Neuronal stem cell (in vitro differentiated cells): Measurements from ENCODE around the gene BOC.
A peak's percentile ranks its signal among the peaks of the same experiment; 100 is the strongest.

Source experiments
- DNase-seq: peaks from one replicate; pipeline ENCODE4 v3.0.0-alpha.2; 2013; ENCODE audit warnings: low spot score
- H2AFZ ChIP-seq: one replicate; pipeline ENCODE4 v1.6.1; 2013; ENCODE audit warnings: mild to moderate bottlenecking, low read length, inconsistent platforms
- H2AK5ac ChIP-seq: 2 replicates; pipeline ENCODE4 v1.6.1; 2013; ENCODE audit warnings: low read depth, mild to moderate bottlenecking, inconsistent platforms, low read length, moderate library complexity, mixed read lengths
- H2BK120ac ChIP-seq: 2 replicates; pipeline ENCODE4 v1.6.1; 2013; ENCODE audit warnings: low read depth, mild to moderate bottlenecking, inconsistent platforms, low read length, moderate library complexity, mixed read lengths
- H2BK12ac ChIP-seq: one replicate; pipeline ENCODE4 v1.6.1; 2013; ENCODE audit warnings: low read length, inconsistent platforms
- H2BK15ac ChIP-seq: 2 replicates; pipeline ENCODE4 v1.6.1; 2013; ENCODE audit warnings: mild to moderate bottlenecking, low read length, inconsistent platforms, mixed read lengths
- H2BK5ac ChIP-seq: one replicate; pipeline ENCODE4 v1.6.1; 2013; ENCODE audit warnings: inconsistent platforms, mild to moderate bottlenecking, low read length, moderate library complexity
- H3K14ac ChIP-seq: one replicate; pipeline ENCODE4 v1.6.1; 2013; ENCODE audit warnings: low read length, inconsistent platforms
- H3K18ac ChIP-seq: 2 replicates; pipeline ENCODE4 v1.6.1; 2013; ENCODE audit warnings: low read length, inconsistent platforms
- H3K23ac ChIP-seq: 2 replicates; pipeline ENCODE4 v1.6.1; 2013; ENCODE audit warnings: low read depth, mild to moderate bottlenecking, mixed read lengths, low read length, inconsistent platforms; ENCODE audit not compliant: poor library complexity
- H3K27ac ChIP-seq: replicated peaks from 3 replicates; pipeline ENCODE4 v1.5.1; 2013; ENCODE audit warnings: low read length, inconsistent platforms
- H3K27me3 ChIP-seq, 3 experiments: 2 replicates each; pipeline ENCODE4 v1.6.1; 2013; ENCODE audit warnings: low read length in 3 of 3, mild to moderate bottlenecking in 2 of 3, inconsistent platforms in 1 of 3, low read depth in 1 of 3, mixed read lengths in 1 of 3, moderate library complexity in 1 of 3; ENCODE audit not compliant: control insufficient read depth in 3 of 3, insufficient read depth in 3 of 3
- H3K36me3 ChIP-seq, 2 donors: replicated peaks in 1 of 2; 2 replicates each; pipeline ENCODE4 v1.6.1; 2013; ENCODE audit warnings: low read length in 2 of 2; ENCODE audit not compliant: control insufficient read depth in 2 of 2, insufficient read depth in 2 of 2
- H3K4ac ChIP-seq: 2 replicates; pipeline ENCODE4 v1.6.1; 2013; ENCODE audit warnings: inconsistent platforms, mild to moderate bottlenecking, low read length, moderate library complexity
- H3K4me1 ChIP-seq, 2 donors: 1 replicate in 1 of 2; 2 replicates in 1 of 2; pipeline ENCODE4 v1.6.1; 2013; ENCODE audit warnings: low read length in 2 of 2, low read depth in 1 of 2; ENCODE audit not compliant: control insufficient read depth in 2 of 2, insufficient read depth in 1 of 2
- H3K4me2 ChIP-seq: one replicate; pipeline ENCODE4 v1.6.1; 2013; ENCODE audit warnings: mild to moderate bottlenecking, low read length, inconsistent platforms; ENCODE audit not compliant: insufficient read depth, poor library complexity, severe bottlenecking
- H3K4me3 ChIP-seq, 2 donors: 2 replicates each; pipeline ENCODE4 v1.5.1; 2013; ENCODE audit warnings: low read length in 2 of 2, mild to moderate bottlenecking in 2 of 2, inconsistent platforms in 1 of 2, moderate library complexity in 1 of 2
- H3K79me1 ChIP-seq: one replicate; pipeline ENCODE4 v1.6.1; 2013; ENCODE audit warnings: low read depth, mild to moderate bottlenecking, inconsistent platforms, low read length, moderate library complexity
- H3K9ac ChIP-seq: one replicate; pipeline ENCODE4 v1.6.1; 2013; ENCODE audit warnings: mild to moderate bottlenecking, low read depth, low read length, inconsistent platforms; ENCODE audit not compliant: poor library complexity
- H3K9me3 ChIP-seq, 2 donors: replicated peaks in 1 of 2; 2 replicates each; pipeline versions ENCODE3 to v1.6.1; 2013; ENCODE audit warnings: low read length in 2 of 2, mild to moderate bottlenecking in 2 of 2, inconsistent platforms in 1 of 2, low read depth in 1 of 2, mixed read lengths in 1 of 2, moderate library complexity in 1 of 2; ENCODE audit not compliant: control insufficient read depth in 2 of 2, insufficient read depth in 1 of 2
- H4K8ac ChIP-seq: one replicate; pipeline ENCODE4 v1.6.1; 2013; ENCODE audit warnings: low read depth, mild to moderate bottlenecking, inconsistent platforms, low read length, moderate library complexity
- H4K91ac ChIP-seq: one replicate; pipeline ENCODE4 v1.6.1; 2013; ENCODE audit warnings: low read length, low read depth, mild to moderate bottlenecking, inconsistent platforms; ENCODE audit not compliant: poor library complexity
- WGBS, 2 donors: extraction: QIAGEN DNeasy Blood & Tissue Kit; methylation state at CpG; one replicate each; pipeline ENCODE4 v1.1.7; 2013; ENCODE audit warnings: missing lambda C conversion rate in 2 of 2, mixed read lengths in 1 of 2; ENCODE audit not compliant: insufficient read length in 2 of 2, insufficient replicate concordance in 1 of 2; ENCODE audit errors: extremely low coverage in 2 of 2; 5-methylcytosine and 5-hydroxymethylcytosine counted together

The BOC gene

DNA sequence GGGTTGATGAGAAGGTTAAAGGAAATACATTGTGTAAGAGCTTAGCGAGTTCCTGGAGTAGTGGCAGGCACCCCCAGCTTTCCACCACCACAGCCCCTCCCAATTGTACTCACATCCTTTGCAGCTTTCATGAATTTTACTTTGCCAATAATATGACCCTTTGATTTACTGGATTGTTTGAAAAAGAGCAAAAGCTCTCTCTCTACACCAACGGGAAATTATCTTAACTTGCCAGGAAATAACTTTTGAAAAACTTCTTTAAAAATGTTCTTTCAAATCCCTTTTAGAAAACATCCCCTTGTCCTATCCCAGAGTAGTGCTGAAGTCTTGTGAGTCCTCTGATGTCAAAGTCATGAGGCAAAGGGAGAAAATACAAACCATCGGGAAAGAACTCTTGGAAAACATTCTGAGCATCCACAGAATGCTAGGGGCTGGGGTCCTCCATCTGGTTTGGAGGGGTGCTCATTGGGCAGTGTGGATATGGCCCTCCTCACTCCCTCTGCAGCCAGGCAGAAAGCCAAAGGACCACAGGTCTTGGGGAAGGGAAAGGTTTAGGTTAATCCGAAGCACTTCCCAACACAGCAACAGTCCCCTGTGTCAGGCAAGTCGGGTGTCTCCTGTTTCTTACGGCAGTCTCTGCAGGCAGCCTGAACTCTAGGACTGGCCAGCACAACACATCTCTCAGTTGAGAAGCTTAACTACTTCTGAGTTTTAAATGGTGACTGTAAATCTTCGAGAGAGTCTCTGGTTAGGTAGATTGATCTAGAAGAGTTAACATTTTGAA lies 36.5 kb downstream of the BOC start:
- H3K14ac ChIP-seq, result no peak overlapping the region
- no peak overlapping the region for H2AK5ac ChIP-seq
- H2BK12ac ChIP-seq, result no peak overlapping the region
- H3K9me3 ChIP-seq, result peaks cover 0 to 2% of the 10 kb centered on the region in 2 donors
- H3K27ac ChIP-seq, result no peak overlapping the region
- H4K91ac ChIP-seq, result no peak overlapping the region
- H3K23ac ChIP-seq, result no peak overlapping the region
- DNase-seq, result no peak
- H3K4me1 ChIP-seq, result peaks cover 26 to 31% of the 10 kb centered on the region in 2 donors
- H2BK15ac ChIP-seq, result no peak overlapping the region
- peaks cover 2% of the 10 kb centered on the region for H3K79me1 ChIP-seq
- no peak overlapping the region for H3K18ac ChIP-seq
- no peak overlapping the region for H4K8ac ChIP-seq
- no peak overlapping the region for H3K4ac ChIP-seq
- peaks cover 31 to 74% of the 10 kb centered on the region in 2 donors for H3K36me3 ChIP-seq
- no peak overlapping the region for H2BK5ac ChIP-seq
- no peak overlapping the region for H3K9ac ChIP-seq
- no CpG with 5 or more reads among the region's 7 CpGs for WGBS, 2 donors
- H2BK120ac ChIP-seq, result no peak overlapping the region
- no peak overlapping the region for H3K4me2 ChIP-seq
- no peak overlapping the region for H2AFZ ChIP-seq
- H3K4me3 ChIP-seq, result no peak overlapping the region
- no peaks in the 10 kb centered on the region for H3K27me3 ChIP-seq

DNA sequence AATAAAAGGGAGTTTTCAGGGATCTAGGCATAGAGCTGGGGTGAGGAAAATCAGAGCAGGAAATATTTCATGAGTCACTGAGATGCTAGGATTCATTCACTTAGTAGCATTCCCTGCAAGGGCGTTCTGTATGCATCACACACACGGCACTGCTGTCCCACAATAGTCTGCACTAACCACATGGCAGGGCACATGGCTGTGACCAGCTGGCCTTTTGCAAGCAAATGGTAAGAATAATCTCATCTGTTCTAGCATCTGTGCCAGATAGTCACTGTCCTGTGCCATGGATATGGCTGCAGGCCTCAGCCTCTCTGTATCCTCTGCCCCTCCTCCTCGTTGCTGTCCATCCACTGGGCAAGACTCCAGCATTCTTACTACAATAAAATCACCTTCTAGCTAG lies 37.8 kb downstream of the BOC start:
- H2BK12ac ChIP-seq, result no peak overlapping the region
- no peak overlapping the region for H4K91ac ChIP-seq
- peaks cover 2% of the 10 kb centered on the region for H3K79me1 ChIP-seq
- no peak overlapping the region for H2AFZ ChIP-seq
- no peak overlapping the region for H3K18ac ChIP-seq
- H3K4me1 ChIP-seq, result peaks cover 25 to 33% of the 10 kb centered on the region in 2 donors
- H2AK5ac ChIP-seq, result no peak overlapping the region
- no peak overlapping the region for H3K23ac ChIP-seq
- H3K27me3 ChIP-seq, result no peaks in the 10 kb centered on the region
- no CpG with 5 or more reads among the region's 3 CpGs for WGBS, 2 donors
- H3K4ac ChIP-seq, result no peak overlapping the region
- no peak overlapping the region for H2BK15ac ChIP-seq
- H2BK120ac ChIP-seq, result no peak overlapping the region
- H3K4me3 ChIP-seq, result no peak overlapping the region
- DNase-seq, result no peak
- no peak overlapping the region for H3K27ac ChIP-seq
- H3K4me2 ChIP-seq, result no peak overlapping the region
- peaks cover 31 to 75% of the 10 kb centered on the region in 2 donors for H3K36me3 ChIP-seq
- H4K8ac ChIP-seq, result no peak overlapping the region
- peaks cover 0 to 2% of the 10 kb centered on the region in 2 donors for H3K9me3 ChIP-seq
- no peak overlapping the region for H2BK5ac ChIP-seq
- no peak overlapping the region for H3K14ac ChIP-seq
- H3K9ac ChIP-seq, result no peak overlapping the region

DNA sequence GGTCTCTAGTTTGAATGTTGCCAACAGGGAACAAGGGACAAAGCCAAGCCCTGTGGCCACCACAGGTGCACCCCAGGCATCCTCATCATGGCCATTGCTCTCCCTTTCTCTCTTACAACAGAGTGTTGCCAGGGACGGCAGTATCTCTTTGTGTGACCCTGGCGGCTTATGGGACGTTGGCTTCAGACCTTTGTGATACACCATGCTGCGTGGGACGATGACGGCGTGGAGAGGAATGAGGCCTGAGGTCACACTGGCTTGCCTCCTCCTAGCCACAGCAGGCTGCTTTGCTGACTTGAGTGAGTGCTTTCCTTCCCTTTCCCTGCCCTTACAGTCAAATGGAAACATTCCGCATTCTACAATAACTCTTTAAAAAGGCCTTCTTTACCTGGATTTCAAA lies 38.2 kb downstream of the BOC start:
- Histone ChIP-seq H3K4me1 (peaks cover 27 to 38% of the 10 kb centered on the region in 2 donors), H2BK12ac (no peak overlapping the region), H3K4me3 (no peak overlapping the region), H2AFZ (no peak overlapping the region), H3K18ac (no peak overlapping the region), H3K36me3 (peaks cover 33 to 79% of the 10 kb centered on the region in 2 donors), H4K8ac (no peak overlapping the region), H3K9ac (no peak overlapping the region), H2BK5ac (no peak overlapping the region), H4K91ac (no peak overlapping the region), H2AK5ac (no peak overlapping the region), H2BK120ac (no peak overlapping the region), H3K79me1 (peaks cover 2% of the 10 kb centered on the region), H3K9me3 (peaks cover 0 to 2% of the 10 kb centered on the region in 2 donors), H2BK15ac (no peak overlapping the region), H3K23ac (no peak overlapping the region), H3K4me2 (no peak overlapping the region), H3K14ac (no peak overlapping the region), H3K27ac (no peak overlapping the region), H3K4ac (no peak overlapping the region), H3K27me3 (no peaks in the 10 kb centered on the region)
- no CpG with 5 or more reads among the region's 8 CpGs for WGBS, 2 donors
- no peak for DNase-seq

DNA sequence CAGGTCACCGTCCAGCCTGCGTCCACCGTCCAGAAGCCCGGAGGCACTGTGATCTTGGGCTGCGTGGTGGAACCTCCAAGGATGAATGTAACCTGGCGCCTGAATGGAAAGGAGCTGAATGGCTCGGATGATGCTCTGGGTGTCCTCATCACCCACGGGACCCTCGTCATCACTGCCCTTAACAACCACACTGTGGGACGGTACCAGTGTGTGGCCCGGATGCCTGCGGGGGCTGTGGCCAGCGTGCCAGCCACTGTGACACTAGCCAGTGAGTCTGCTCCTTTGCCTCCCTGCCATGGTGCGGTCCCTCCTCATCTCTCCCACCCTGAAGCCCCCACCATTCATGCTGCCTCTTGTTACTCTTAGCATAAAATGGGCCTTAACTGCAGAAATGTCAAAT lies 39.2 kb downstream of the BOC start:
- peak overlapping the region; percentile 5 for H3K23ac ChIP-seq
- peaks cover 0 to 2% of the 10 kb centered on the region in 2 donors for H3K9me3 ChIP-seq
- H3K79me1 ChIP-seq, result peaks cover 2% of the 10 kb centered on the region
- no peak overlapping the region for H3K9ac ChIP-seq
- no peak overlapping the region for H4K91ac ChIP-seq
- no peak overlapping the region for H3K4me3 ChIP-seq
- no peak overlapping the region for H3K4ac ChIP-seq
- no peak overlapping the region for H3K18ac ChIP-seq
- peak overlapping the region; percentile 14 for H2BK15ac ChIP-seq
- H2BK5ac ChIP-seq, result peak overlapping the region; percentile 56
- peaks cover 27 to 39% of the 10 kb centered on the region in 2 donors for H3K4me1 ChIP-seq
- H3K36me3 ChIP-seq, result peaks cover 35 to 88% of the 10 kb centered on the region in 2 donors
- no peak for DNase-seq
- no peak overlapping the region for H2AFZ ChIP-seq
- no peak overlapping the region for H2BK12ac ChIP-seq
- no peaks in the 10 kb centered on the region for H3K27me3 ChIP-seq
- H2BK120ac ChIP-seq, result no peak overlapping the region
- no peak overlapping the region for H3K27ac ChIP-seq
- H3K4me2 ChIP-seq, result no peak overlapping the region
- H2AK5ac ChIP-seq, result no peak overlapping the region
- no peak overlapping the region for H4K8ac ChIP-seq
- no peak overlapping the region for H3K14ac ChIP-seq
- WGBS, 2 donors, result no CpG with 5 or more reads among the region's 14 CpGs
